Endometrium (tissue), 2 donors: ENCODE results near the gene CEP83.

Source experiments
- FAIRE-seq: peaks from 2 replicates; lab custom pipeline; 2012; peaks lifted over from hg19 to GRCh38; lab: Jason Lieb, UNC
- donor health status: control.
- donor health status: control.

Gene CEP83

DNA sequence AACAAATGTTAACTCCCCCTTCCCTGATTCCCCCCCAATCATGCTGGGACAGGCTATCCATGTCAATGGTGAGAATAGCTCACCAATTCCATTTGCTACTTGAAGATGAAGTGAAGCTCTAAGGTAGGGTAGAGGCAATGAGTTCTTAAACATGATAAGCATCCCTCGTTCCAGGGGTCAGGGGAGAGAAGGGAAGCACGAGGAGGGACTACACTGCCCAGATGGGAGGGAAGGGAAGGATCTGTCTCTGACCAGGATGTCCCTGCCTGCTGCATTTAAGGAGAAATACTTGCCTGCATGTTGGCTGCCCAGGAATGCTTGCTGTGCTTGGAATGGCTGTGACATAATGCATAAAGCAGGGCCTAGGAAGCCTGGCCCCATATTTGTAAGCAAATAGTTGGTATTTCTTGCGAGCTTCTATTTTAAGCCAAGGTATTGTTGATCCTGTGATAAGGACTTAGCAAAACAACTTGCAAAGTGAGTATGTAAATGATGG, 155.1 kb downstream of the CEP83 start:
- no peak for FAIRE-seq

DNA sequence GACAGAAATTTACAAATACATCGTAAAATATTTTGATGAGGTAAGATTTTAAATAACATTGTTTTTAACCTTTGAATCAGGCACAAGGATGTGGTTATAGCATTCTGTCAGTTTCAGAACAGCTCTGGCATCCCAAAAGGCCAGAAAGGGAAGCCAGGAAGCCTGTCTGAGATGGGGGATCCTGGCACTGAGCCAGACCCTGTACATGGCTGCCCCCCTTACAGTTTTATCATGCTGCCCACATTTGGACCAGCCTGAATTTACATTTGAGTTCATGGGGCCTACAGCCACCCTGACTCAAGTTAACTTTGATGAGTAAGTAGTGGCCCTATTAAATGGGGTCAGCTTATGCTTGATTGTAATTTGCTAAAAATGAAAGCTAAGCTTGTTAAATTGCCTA, 155.7 kb downstream of the CEP83 start:
- no peak for FAIRE-seq

DNA sequence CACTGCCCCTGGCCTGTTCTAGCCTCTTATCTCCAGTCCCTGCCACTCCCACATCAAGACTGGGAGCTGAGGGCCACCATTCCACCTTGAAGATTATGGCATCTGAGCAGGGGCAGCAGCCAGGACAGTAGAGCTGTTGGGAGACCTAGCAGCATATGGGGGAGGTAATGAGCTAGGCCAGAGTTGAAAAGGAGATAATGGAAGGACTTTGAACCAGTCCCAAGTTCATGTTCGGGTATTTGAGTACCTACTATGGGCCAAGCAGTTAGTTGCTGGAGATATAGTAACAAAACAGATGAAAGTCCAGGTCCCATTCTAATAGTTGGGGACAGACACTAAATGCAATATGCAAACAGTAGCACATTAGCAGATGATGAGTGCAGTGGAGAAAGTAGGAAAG, 159.8 kb downstream of the CEP83 start:
- FAIRE-seq = no peak

DNA sequence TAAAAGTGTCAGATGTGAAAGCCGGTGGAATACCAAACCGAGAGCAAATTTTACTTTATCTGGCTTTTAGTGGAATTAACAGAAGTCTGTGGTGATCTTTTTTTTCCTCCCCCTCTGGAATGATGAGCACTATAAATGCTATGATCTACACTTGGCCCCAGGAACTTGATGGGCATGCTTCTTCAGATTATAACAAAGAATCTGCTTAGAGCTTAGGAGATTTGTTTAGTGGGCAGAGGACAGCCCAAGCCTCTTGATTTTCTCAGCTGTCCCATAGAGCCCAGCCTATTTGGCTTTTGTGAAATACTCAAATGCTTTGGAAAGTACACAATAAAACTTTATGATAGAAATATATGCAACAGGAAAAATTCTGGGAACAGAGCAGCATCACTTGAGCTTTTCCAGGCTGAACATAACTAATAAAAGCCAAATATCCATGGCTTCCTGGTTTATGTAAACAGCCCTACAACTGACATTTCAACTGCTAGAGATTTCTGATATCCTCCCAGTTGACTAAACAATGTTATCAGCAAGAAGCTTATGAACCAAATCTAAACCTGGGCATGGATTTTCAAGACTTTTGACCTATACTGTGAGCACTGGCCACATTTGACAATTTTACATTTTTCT, 161.7 kb downstream of the CEP83 start:
- no peak for FAIRE-seq

DNA sequence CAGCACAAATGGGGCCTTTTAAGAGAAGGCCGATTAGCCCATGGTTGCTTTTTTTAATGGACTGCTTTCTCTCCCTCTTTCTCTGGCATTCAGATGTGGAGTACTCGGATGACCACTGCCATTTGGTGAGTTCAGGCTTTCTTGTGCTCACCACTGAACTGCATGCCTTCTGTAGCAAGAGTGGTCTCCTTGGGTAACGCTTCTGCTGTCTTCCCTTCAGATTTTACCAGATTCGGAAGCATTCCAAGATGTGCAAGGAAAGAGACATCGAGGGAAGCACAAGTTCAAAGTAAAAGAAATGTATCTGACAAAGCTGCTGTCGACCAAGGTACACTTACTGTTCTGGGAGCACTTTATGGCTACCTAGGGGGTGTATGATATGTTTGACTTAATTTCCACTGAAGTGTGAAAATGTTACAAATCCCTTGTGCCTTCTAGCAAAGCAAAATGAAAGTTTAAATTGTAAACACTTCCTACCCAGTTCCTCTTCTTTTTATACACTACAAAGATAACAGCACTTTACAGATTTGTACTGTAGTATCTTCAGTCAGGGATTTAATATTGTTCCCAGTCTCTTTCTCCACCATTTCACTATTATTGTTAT, 162.5 kb downstream of the CEP83 start:
- FAIRE-seq = no peak

DNA sequence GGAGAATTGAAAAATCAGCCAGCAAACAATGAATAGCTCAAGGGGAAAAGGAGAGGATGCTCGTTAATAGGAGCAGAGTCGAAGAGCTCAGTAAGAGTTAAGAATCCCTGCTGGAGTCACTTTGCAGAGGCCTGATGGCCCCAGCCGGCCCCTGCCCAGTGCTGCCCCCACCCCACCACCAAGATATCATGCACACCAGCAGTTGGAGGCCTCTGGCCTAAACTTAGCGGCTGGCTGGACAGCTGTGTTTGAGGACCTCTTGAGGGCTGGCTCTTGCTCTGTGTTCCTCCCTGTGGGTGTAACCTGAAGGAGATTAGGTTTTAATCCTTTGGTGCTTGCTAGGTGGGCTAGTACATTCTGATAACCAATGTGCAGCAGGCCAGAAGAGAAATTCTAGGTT, 169.3 kb downstream of the CEP83 start:
- FAIRE-seq = no peak

DNA sequence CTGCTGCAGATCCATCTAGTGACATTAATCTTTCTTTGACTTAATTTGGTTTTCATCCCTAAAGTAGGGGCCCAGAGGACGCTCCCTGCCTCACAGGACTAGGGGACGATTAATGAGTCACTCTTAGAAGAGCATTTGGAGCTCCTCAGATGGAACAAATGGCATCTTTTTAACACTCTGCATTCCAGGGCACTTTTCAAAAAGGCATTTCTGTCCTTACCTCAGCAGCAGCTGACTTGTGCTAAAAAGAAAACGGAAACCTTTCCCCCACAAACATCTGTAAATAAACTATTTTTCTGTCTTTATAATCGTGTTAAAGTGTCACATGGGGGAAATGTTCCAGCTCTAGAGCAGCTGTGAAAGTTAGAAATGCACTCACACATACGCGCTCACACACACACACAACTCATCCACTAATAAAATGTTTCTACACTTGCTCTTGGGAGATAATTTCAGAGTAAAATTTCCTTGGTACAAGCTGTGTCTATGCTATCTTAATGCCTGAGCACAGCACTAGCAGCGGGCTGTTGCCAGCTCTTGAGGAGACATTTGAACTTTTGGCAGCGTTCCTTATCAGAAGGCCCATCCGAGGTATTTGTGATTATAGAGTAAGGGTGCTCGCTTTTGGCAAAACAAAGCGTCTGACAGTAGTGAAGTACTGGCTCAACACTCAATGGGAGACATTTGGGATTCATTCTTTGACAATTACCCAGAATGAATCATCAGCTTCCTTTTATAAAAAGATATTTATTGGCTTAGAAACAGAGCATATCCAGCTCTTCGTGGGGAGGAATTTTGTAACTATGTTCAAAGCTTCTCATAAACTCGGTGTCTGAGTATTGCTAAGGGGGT, 170.0 kb downstream of the CEP83 start:
- peak; percentile 50 for FAIRE-seq

DNA sequence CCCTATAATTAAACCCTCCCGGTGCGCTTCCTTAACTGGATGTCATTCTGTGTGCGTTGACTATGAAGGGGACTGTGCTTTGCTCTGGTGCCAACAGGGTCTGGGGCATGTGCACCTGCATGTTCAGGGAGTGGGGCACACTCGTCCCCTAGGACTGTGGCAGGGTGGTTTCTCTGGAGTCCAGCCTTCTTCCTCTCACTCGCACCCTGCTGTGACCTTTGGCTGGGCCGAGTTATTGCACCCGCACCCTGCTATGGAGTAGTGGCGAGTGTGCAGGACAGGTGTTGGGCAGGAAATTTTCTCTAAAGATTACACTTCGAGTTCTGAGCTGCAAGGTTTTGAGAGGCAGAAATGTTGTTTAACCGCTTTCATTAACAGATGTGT, 172.4 kb downstream of the CEP83 start:
- no peak for FAIRE-seq

DNA sequence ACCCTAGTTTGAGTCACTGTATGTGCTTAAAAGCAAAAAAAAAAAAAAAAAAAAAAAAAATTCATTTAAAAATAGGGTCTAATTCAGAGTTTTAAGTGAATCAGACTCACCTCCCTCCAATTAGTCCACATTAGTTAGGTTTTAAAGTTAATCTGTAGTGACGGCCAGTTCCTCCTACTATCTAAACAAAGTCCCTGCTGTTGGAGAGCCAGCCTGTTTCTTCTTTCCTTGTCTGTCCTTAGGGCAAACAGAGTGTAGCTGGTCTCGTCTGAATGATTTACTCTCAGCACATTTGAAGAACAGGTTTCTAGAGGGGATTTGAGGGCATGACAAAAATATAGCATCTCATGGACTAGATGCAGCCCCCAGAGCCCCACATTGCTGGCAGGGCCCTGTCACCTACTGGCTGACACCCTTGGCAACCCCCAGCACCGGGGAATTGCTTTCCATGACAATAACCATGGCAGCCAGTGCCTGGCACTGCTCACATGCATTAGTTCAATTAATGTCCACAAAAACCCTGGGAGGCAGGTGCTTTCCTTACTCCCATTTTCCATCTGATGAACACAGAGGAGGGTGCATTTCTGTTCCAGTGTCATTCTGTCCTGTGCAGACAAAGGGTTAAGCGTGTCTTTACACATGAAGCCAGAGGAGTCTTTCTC, 173.0 kb downstream of the CEP83 start:
- FAIRE-seq = no peak

DNA sequence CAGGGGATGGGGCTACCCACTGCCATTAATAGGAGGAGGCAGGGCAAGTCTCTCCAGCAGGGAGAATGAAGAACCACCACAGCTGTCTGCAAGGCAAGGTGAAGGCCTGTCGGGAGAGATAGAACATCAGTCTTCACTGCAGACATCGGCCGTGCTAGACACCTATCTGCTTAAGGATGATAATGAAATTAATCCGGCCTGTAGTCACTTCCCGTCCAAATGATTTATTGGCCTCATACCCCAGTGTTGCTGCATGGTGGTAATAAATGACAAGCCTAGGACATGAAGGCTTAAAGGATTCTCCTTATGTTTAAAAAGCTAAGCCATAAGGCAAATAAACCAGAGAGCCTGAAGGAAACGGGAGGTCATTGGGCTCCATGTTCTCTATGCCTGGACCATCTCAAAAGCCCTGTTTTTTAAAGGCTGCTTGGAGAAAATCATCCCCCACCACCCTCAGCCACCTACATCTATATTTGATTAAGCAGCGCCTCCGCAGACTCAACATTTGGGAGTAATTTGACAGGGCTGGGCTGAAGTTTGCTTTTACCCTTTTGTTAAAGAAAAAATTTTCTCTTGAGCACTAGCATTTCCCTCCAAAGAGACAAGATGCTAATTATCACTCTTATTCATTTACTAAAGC, 173.6 kb downstream of the CEP83 start:
- no peak for FAIRE-seq

DNA sequence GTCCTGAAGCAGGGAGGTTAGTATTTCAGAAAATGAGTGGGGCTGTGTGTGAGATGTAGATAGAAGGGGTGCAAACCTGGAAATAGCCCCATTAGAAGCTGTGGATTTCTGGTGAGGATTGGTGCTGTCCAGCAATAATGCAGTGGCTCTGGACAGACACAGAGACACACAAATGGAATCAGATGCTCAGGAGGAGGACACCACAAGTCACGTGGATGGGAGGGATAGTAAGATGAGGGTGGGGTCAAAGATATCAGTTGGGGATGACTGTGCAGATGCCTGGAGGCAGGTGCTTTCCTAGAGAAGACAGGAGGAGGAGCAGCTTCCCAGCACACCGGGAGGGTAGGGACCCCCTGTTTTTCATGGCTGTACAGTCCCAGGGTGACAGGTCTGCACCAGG, 174.8 kb downstream of the CEP83 start:
- FAIRE-seq = no peak

DNA sequence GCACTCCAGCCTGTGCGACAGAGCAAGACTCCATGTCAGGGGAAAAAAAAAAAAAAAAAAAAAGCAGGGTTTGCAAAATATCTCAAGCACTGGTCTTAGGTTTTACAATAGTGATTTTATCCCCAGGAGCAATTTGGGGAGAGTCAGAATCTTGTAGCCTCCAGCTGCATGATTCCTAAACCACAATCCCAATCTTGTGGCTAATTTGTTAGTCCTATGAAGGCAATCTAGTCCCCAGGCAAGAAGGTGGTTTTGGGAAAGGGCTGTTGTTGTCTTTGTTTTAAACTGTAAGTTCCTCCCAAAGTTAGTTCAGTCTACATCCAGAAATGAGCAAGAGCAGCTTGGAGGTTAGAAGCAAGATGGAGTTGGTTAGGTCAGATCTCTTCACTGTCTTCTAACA, 175.6 kb downstream of the CEP83 start:
- no peak for FAIRE-seq

DNA sequence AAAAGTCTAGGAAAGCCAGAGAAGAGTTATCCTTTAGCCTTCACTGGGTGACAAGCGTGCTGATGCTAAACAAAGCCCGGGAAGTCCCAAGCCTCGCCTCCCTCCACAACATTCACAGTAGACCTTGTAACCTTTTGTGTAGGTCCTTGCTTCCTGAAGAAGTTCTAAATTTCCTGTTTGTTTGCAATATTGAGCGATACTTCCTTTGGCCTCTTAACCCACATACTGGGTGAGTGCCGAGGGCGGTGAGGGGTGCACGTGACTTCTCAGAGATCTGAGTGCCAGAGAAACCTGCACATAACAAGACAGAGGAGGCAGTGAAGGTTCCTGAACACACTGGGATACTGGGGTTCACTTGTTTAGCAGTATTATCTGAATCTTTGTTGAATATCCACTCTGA, 177.0 kb downstream of the CEP83 start:
- no peak for FAIRE-seq

DNA sequence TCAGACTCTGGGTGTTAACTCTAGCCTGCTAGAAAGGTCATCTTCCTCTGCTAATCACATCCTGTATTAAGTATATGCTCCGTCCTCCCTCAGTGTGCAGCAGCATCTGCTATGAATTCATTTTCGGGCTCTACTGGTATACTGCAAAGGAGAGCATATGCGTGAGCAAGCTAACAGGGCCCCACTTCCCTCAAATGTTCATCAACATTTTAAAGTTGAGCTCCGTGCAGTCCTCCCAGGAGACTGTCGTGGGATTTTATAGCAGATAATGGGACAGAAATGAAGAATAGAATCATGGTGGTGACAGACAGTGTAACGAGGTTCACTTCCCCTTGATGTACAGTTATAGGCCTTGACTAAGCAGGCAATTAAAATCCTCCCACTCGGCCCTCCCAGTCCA, 179.6 kb downstream of the CEP83 start:
- FAIRE-seq = no peak

DNA sequence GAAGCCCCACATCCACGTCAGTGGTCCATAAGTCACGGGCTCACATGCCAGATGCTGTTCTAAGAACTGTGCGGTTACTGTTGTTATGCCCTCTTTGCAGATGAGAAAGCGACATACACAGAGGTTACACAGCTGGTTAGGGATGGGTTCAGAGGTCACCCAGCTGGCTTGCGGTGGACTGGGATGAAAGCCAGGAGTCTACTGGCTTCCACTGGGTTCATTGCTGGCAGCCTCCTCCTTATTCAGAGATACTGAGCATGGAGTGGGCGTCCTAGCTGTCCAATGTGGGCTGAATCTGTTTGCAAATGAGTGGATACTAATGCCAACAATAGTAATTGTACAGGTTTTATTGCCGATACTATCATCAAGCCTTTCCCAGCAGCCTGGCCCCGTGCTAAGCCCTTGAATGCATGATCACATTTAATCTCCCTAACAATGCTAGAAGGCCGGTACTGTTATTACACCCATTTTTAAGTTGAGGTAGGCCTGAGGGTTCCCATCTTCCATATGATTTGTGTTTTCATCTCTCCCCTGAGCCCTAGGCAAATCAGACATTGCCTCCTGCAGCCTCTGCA, 182.2 kb downstream of the CEP83 start:
- no peak for FAIRE-seq

DNA sequence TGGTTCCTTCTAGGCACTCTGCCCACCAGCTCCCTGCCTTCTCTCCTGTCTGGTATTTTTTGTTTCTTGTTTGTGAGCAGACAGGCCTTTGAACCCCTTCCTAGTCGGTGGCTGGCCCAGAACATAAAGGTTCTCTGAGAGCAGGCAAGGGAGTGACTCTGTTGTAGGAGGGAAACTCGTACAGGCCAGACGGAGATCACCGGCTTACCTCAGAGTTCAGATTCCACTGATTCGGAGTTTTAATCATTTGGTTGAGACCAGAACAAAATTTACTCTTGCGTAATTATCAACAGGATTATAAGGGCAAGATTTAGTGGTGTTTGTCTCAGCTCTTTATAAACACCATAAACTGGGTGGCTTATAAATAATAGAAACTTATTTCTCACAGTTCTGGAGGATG, 182.9 kb downstream of the CEP83 start:
- FAIRE-seq = no peak

DNA sequence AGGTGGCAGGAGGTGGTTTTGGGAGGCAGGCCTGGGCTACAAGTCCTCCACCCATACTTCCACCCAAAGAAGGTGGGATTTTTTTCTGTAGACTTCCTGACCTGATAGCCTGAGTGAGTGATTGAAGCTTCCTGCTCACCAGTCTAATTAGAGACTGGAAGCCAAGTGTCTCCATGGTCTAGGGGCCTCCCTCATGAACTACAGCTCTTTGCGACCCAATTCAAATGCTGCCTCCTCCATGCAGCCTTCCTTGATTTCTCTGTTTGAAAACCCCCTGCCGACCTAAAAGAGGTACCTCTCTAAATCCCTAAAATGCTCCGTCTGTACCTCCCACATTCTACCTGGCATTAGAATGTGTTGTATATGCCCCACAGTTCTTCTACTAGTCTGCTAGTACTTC, 186.4 kb downstream of the CEP83 start:
- FAIRE-seq = no peak

DNA sequence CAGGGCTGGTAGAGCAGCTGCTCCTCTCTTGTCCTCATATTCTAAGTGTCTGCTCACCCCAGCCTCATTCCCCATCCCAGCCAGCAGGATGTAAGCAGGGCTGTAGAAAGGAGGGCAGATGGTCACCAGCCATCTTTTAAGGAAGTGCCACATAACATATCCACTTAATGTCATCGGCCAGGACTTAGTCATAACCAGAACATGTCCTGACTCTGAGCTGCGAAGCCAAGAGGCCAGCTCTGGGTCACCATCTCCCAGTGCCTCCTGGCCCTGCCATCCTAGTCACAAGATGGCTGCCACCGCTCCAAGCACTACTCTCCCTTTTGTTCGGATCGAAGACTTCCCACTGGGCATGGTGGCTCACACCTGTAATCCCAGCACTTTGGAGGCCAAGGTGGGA, 187.4 kb downstream of the CEP83 start:
- FAIRE-seq = no peak

DNA sequence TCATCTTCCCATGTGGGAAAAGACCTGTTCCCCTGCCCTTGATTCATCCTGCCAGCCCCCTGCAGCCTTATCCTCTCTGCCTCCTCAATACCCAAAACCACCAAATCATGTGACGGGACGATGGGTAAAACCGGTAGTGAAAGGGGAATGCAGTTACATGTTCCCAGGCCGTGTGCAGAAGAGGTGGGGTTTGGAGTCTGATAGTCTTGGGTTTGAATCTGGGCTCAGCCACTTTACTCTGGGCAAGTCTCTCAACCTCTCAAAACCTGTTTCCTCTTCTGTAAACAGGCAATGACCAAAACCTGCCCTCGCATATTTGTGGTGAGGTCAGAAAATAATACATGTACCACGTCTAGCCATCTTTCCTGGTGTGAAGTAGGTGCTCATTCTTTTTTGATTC, 188.3 kb downstream of the CEP83 start:
- no peak for FAIRE-seq

DNA sequence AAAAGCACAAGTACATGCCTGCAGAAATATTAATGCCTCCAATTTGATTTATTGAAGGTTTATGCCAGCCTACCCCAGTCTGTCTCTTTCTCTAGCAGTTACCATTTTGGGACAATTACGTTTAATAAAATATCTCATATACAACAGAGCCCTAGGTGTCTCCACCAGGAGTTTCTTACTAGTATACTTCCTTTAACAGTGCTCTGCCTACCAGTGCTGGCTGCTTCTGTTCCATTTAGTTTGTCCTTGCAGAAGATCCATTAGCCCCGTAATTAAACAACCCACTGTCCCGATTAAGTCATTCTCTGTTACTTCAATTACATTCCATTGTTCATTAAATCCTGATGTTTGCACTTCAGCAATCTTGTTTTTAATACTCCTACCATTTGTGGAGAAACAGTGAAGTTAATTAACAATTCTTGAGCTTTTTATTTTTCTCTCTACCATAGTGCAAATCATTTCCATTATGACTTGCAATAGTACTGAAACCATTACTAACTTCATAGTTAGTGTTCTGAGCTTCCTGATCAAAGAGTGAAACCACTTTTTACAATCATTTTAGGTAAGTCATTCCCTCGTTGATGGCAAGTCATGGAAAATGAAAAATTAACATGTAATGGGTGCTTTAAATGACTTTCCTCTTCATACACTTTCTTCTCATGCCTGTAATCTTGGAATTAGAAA, 190.2 kb downstream of the CEP83 start:
- peak; percentile 89 for FAIRE-seq

DNA sequence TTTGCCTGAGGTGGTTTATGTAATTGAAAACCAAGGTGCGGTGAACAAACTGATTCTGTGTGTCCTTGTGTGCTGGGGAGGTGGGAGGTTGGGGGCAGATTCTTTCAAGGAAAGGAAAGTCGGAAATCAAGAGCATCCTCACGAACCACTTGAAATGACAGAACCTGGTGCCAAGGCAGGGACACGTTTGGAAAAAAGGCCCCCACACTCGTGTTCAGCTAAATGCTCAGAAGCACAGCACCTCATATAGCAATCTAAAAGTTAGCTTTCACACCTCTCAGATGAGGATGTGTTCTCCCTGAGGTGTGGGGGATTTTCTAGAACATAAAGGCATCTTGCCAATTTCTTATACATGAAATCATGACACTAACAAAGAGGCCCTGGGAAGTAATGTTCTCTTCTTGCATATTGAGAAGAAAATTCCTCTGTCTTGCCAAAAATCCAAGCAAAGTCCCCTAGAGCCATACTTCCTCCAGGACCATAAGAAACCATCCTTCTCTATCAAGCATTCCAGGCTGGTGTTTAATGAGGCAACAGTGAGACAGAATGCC, 191.7 kb downstream of the CEP83 start:
- no peak for FAIRE-seq
